H1 (cell line): Measurements from ENCODE around the gene ATP7B. TPM values are rescaled to one million over a fixed set of nuclear protein-coding genes. Genes with fewer than 3 reads are reported as not detected.

Experiments
- CTCF ChIA-PET: fragments of 300-600 bp; sonication (Branson Sonifier 250); formaldehyde crosslinking; loops from one replicate; lab custom pipeline; 2021; ENCODE audit not compliant: partially characterized antibody; lab: Charles Lee
- POLR2A ChIA-PET: fragments of 300-600 bp; sonication (Branson Sonifier 250); formaldehyde crosslinking; loops from one replicate; lab custom pipeline; 2021; ENCODE audit warnings: inconsistent platforms; ENCODE audit not compliant: partially characterized antibody; lab: Charles Lee
- DNase-seq, 2 experiments: peaks; one replicate each; pipeline versions ENCODE4 v3.0.0 to v3.0.0-alpha.2; 2010 to 2022; ENCODE audit warnings: low spot score in 2 of 2, low read depth in 1 of 2, mixed read lengths in 1 of 2
- FAIRE-seq: peaks from 2 replicates; lab custom pipeline; 2011; peaks lifted over from hg19 to GRCh38; lab: Jason Lieb, UNC
- H2AFZ ChIP-seq: 2 replicates; pipeline ENCODE4 v1.8.1; 2012; ENCODE audit warnings: low read length, inconsistent platforms
- H2AK5ac ChIP-seq: 2 replicates; pipeline ENCODE4 v1.6.1; 2013; ENCODE audit warnings: low read depth, low read length
- H2BK120ac ChIP-seq: replicated peaks from 2 replicates; pipeline ENCODE3; 2013; ENCODE audit warnings: low read depth, low read length, inconsistent platforms
- H2BK12ac ChIP-seq: 2 replicates; pipeline ENCODE4 v1.6.1; 2013; ENCODE audit warnings: low read depth, low read length
- H2BK15ac ChIP-seq: 2 replicates; pipeline ENCODE4 v1.6.1; 2013; ENCODE audit warnings: low read length
- H2BK20ac ChIP-seq: 2 replicates; pipeline ENCODE4 v1.6.1; 2013; ENCODE audit warnings: low read length
- H2BK5ac ChIP-seq: 2 replicates; pipeline ENCODE4 v1.6.1; 2013; ENCODE audit warnings: low read depth, low read length
- H3K14ac ChIP-seq: 2 replicates; pipeline ENCODE4 v1.6.1; 2013; ENCODE audit warnings: inconsistent platforms; ENCODE audit not compliant: insufficient read length
- H3K18ac ChIP-seq: 2 replicates; pipeline ENCODE4 v1.6.1; 2013; ENCODE audit warnings: low read length; ENCODE audit errors: extremely low read depth
- H3K23ac ChIP-seq: 2 replicates; pipeline ENCODE4 v1.6.1; 2013; ENCODE audit warnings: inconsistent platforms; ENCODE audit not compliant: insufficient read length
- H3K23me2 ChIP-seq: 2 replicates; pipeline ENCODE4 v1.6.1; 2013; ENCODE audit warnings: low read depth, low read length
- H3K27ac ChIP-seq: 2 replicates; pipeline ENCODE4 v1.6.1; 2011; ENCODE audit warnings: low read depth, low read length, inconsistent platforms
- H3K27me3 ChIP-seq, 4 experiments: replicated peaks in 1 of 4; 1 replicate in 1 of 4; 2 replicates in 3 of 4; pipeline versions ENCODE4 v1.6.1 to v1.8.1; 2011 to 2013; ENCODE audit warnings: low read length in 3 of 4, mild to moderate bottlenecking in 3 of 4, inconsistent platforms in 2 of 4, mixed read lengths in 2 of 4, moderate library complexity in 1 of 4; ENCODE audit not compliant: control insufficient read depth in 3 of 4, insufficient read depth in 3 of 4; ENCODE audit errors: extremely low read depth in 1 of 4
- H3K36me3 ChIP-seq, 4 experiments: 2 replicates each; pipeline versions ENCODE4 v1.6.1 to v1.8.1; 2011 to 2013; ENCODE audit warnings: mild to moderate bottlenecking in 4 of 4, low read length in 3 of 4, moderate library complexity in 2 of 4, control low read depth in 1 of 4, inconsistent platforms in 1 of 4; ENCODE audit not compliant: insufficient read depth in 4 of 4, control insufficient read depth in 2 of 4
- H3K4ac ChIP-seq: replicated peaks from 2 replicates; pipeline ENCODE3; 2013; ENCODE audit warnings: low read length, low read depth, mixed read lengths, inconsistent platforms; ENCODE audit not compliant: insufficient read length
- H3K4me1 ChIP-seq, 4 experiments: replicated peaks in 1 of 4; 1 replicate in 1 of 4; 2 replicates in 3 of 4; pipeline versions ENCODE4 v1.6.1 to v1.8.1; 2011 to 2013; ENCODE audit warnings: low read length in 3 of 4, inconsistent platforms in 2 of 4, mixed read lengths in 1 of 4; ENCODE audit not compliant: insufficient read depth in 4 of 4, control insufficient read depth in 3 of 4
- H3K4me2 ChIP-seq, 2 experiments: 2 replicates each; pipeline versions ENCODE4 v1.6.1 to v1.8.1; 2011 to 2013; ENCODE audit warnings: low read depth in 2 of 2, low read length in 2 of 2, control low read depth in 1 of 2, inconsistent platforms in 1 of 2, mild to moderate bottlenecking in 1 of 2; ENCODE audit not compliant: insufficient read depth in 1 of 2
- H3K4me3 ChIP-seq, 4 experiments: fragments of 200-600, 300-600 bp in 1 of 4; sonication (generic), shearing (Covaris generic), sonication (Bioruptor Twin) in 1 of 4; 2 replicates each; pipeline versions ENCODE4 v1.5.1 to v1.8.1; 2011 to 2016; ENCODE audit warnings: low read length in 4 of 4, low read depth in 3 of 4, control low read depth in 2 of 4, inconsistent platforms in 2 of 4, mild to moderate bottlenecking in 2 of 4, mixed read lengths in 1 of 4, moderate library complexity in 1 of 4; ENCODE audit not compliant: insufficient read depth in 2 of 4; ENCODE audit errors: extremely low read depth in 1 of 4
- H3K56ac ChIP-seq: replicated peaks from 2 replicates; pipeline ENCODE3; 2013; ENCODE audit warnings: low read depth, mild to moderate bottlenecking, mixed read lengths, low read length, inconsistent platforms; ENCODE audit not compliant: insufficient read length
- H3K79me1 ChIP-seq: 2 replicates; pipeline ENCODE4 v1.6.1; 2013; ENCODE audit warnings: low read depth, low read length, control low read depth
- H3K79me2 ChIP-seq, 2 experiments: 2 replicates each; pipeline versions ENCODE4 v1.6.1 to v1.8.1; 2012 to 2013; ENCODE audit warnings: low read length in 2 of 2, mild to moderate bottlenecking in 2 of 2, inconsistent platforms in 1 of 2; ENCODE audit not compliant: insufficient read depth in 2 of 2, control insufficient read depth in 1 of 2
- H3K9ac ChIP-seq, 4 experiments: replicated peaks in 1 of 4; 1 replicate in 1 of 4; 2 replicates in 3 of 4; pipeline versions ENCODE4 v1.6.1 to v1.8.1; 2011 to 2013; ENCODE audit warnings: low read depth in 3 of 4, low read length in 3 of 4, control low read depth in 2 of 4, mild to moderate bottlenecking in 2 of 4, moderate library complexity in 2 of 4, inconsistent platforms in 1 of 4; ENCODE audit errors: extremely low read depth in 1 of 4
- H3K9me3 ChIP-seq, 2 experiments: 2 replicates each; pipeline versions ENCODE4 v1.6.1 to v1.8.1; 2012 to 2013; ENCODE audit warnings: mild to moderate bottlenecking in 2 of 2, moderate library complexity in 2 of 2, control low read depth in 1 of 2, inconsistent platforms in 1 of 2, low read depth in 1 of 2, low read length in 1 of 2, mixed read lengths in 1 of 2; ENCODE audit not compliant: insufficient read depth in 2 of 2
- H4K20me1 ChIP-seq, 2 experiments: replicated peaks in 1 of 2; 2 replicates each; pipeline versions ENCODE3 to v1.8.1; 2011 to 2013; ENCODE audit warnings: inconsistent platforms in 2 of 2, low read length in 2 of 2, mild to moderate bottlenecking in 1 of 2; ENCODE audit not compliant: insufficient read depth in 2 of 2, control insufficient read depth in 1 of 2
- H4K5ac ChIP-seq: 2 replicates; pipeline ENCODE4 v1.6.1; 2013; ENCODE audit warnings: low read length, low read depth, mixed read lengths, inconsistent platforms; ENCODE audit not compliant: insufficient read length
- H4K8ac ChIP-seq: 2 replicates; pipeline ENCODE4 v1.8.0; 2013; ENCODE audit warnings: mild to moderate bottlenecking, moderate library complexity, low read length, inconsistent platforms; ENCODE audit not compliant: insufficient read depth; ENCODE audit errors: extremely low read depth
- H4K91ac ChIP-seq: replicated peaks from 2 replicates; pipeline ENCODE3; 2013; ENCODE audit warnings: low read length, mixed read lengths, inconsistent platforms; ENCODE audit not compliant: insufficient read length
- BACH1 ChIP-seq: IDR thresholded peaks from 2 replicates; pipeline ENCODE4 v1.6.1; 2012; ENCODE audit warnings: low read length, improper control_type of control experiment
- BCL11A ChIP-seq, 2 experiments: IDR thresholded peaks; one replicate each; pipeline ENCODE4 v1.6.1; 2011; ENCODE audit warnings: low read depth in 2 of 2, low read length in 2 of 2, mild to moderate bottlenecking in 2 of 2
- CHD2 ChIP-seq: IDR thresholded peaks from 2 replicates; pipeline ENCODE4 v1.6.1; 2012; ENCODE audit warnings: low read length, improper control_type of control experiment
- CREB1 ChIP-seq: IDR thresholded peaks from 2 replicates; pipeline ENCODE4 v1.6.1; 2012; ENCODE audit warnings: inconsistent platforms
- GABPA ChIP-seq: IDR thresholded peaks from 2 replicates; pipeline ENCODE4 v1.6.1; 2011; ENCODE audit warnings: mild to moderate bottlenecking, low read length, moderate library complexity, borderline replicate concordance; ENCODE audit not compliant: insufficient read depth
- KDM4A ChIP-seq: IDR thresholded peaks from one replicate; pipeline ENCODE4 v1.7.1; 2012; ENCODE audit warnings: low read depth, mild to moderate bottlenecking, moderate library complexity, low read length, inconsistent platforms; ENCODE audit not compliant: severe bottlenecking
- POLR2AphosphoS5 ChIP-seq: IDR thresholded peaks from 2 replicates; pipeline ENCODE4 v1.6.1; 2011; ENCODE audit warnings: low read depth, low read length
- RAD21 ChIP-seq, 2 experiments: IDR thresholded peaks in 1 of 2; conservative IDR thresholded peaks in 1 of 2; 2 replicates each; pipeline ENCODE4 v1.6.1; 2011; ENCODE audit warnings: low read depth in 2 of 2, low read length in 2 of 2, improper control_type of control experiment in 1 of 2, inconsistent platforms in 1 of 2, mild to moderate bottlenecking in 1 of 2, moderate library complexity in 1 of 2
- RNF2 ChIP-seq: fragments of 200-900, 300-1000 bp; sonication (generic); IDR thresholded peaks from 2 replicates; pipeline ENCODE4 v1.7.1; 2016; ENCODE audit warnings: borderline replicate concordance, low read depth, mild to moderate bottlenecking, antibody characterized with exemption, low read length; ENCODE audit not compliant: poor library complexity, severe bottlenecking; ENCODE audit errors: missing control alignments
- SIN3A ChIP-seq, 2 experiments: IDR thresholded peaks in 1 of 2; conservative IDR thresholded peaks in 1 of 2; 2 replicates each; pipeline ENCODE4 v1.6.1; 2011 to 2012; ENCODE audit warnings: low read length in 2 of 2, improper control_type of control experiment in 1 of 2, low read depth in 1 of 2, mild to moderate bottlenecking in 1 of 2
- SUZ12 ChIP-seq: fragments of 200-600 bp; sonication (generic); IDR thresholded peaks from 2 replicates; pipeline ENCODE4 v1.6.1; 2012; ENCODE audit warnings: mild to moderate bottlenecking, inconsistent platforms, low read length, moderate library complexity, mixed read lengths
- TAF1 ChIP-seq: IDR thresholded peaks from 2 replicates; pipeline ENCODE4 v1.6.1; 2011; ENCODE audit warnings: mild to moderate bottlenecking, low read depth, low read length
- WGBS, 2 experiments: shearing (Covaris generic) in 1 of 2; methylation state at CpG; one replicate each; pipeline versions ENCODE4 v1.1.6 to v1.1.7; 2013 to 2015; ENCODE audit warnings: low lambda C conversion rate in 2 of 2, mixed read lengths in 2 of 2, inconsistent platforms in 1 of 2, low coverage in 1 of 2, missing lambda C conversion rate in 1 of 2; ENCODE audit not compliant: insufficient replicate concordance in 2 of 2, insufficient coverage in 1 of 2, insufficient read length in 1 of 2; ENCODE audit errors: extremely low coverage in 1 of 2, missing lambda C conversion rate in 1 of 2; 5-methylcytosine and 5-hydroxymethylcytosine counted together
- polyA plus RNA-seq, 7 experiments: library from polyadenylated mRNA; depleted of rRNA in 3 of 7; stranded (reverse) in 5 of 7; unstranded in 2 of 7; fragments of >200 nt in 5 of 7; fragments of 200-250 nt in 2 of 7; gene quantifications; 1 replicate in 5 of 7; 2 replicates in 1 of 7; 4 replicates in 1 of 7; pipeline versions ENCODE4 v1.2.1 to v1.2.3, GENCODE V29; 2011 to 2013; ENCODE audit warnings: missing spikeins in 2 of 7, mixed read lengths in 2 of 7
- total RNA-seq: library from RNA; stranded (reverse); fragmentation: NEBNext Ultra II Directional; extraction: Animal tissue kit (Norgen Biotek cat#: 25700); gene quantifications from 2 replicates; pipeline ENCODE4 v1.2.1, GENCODE V29; 2021

Gene ATP7B
- total and polyA plus RNA-seq, 2 of the 8 experiments (the other 6 are each of a cell fraction or from before 2014, with no cell fraction given) = 4.1 to 9.2 TPM

DNA sequence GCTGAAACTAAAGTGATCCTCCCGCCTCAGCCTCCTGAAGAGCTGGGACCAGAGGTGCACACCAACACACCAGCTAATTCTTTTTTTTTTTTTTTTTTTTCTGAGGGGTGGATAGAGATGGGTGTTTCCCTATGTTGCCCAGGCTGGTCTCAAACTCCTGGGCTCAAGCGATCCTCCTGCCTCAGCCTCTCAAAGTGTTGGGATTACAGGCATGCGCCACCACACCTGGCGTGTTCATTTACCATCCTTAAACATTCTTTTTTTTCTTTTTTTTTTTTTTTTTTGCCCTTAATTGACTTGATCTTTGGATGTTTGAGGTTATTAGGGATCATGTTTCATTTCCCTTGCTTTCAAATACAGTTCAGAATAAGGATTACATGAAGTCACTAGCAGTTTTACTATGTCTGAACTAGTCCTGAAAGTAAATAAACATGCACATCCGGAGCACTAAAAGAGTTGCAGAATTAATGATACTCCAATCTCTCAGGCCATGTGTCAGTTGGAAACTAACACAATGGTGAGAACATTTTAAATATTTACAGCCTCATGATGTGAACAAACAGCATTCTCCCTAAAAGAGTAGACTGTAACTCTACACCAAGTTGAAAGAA lies 23.5 kb upstream of the ATP7B start:
- Histone ChIP-seq H3K79me1 (no peaks in the 10 kb centered on the region), H4K8ac (no peak overlapping the region), H3K56ac (no peak overlapping the region), H3K4me3 (no peak overlapping the region), H2BK120ac (no peak overlapping the region), H3K14ac (no peak overlapping the region), H4K91ac (no peak overlapping the region), H2AK5ac (no peak overlapping the region), H3K4me1 (no peaks in the 10 kb centered on the region), H3K9ac (no peak overlapping the region), H3K18ac (no peak overlapping the region), H3K27ac (no peak overlapping the region), H2AFZ (no peak overlapping the region), H4K20me1 (no peaks in the 10 kb centered on the region), H3K23me2 (no peaks in the 10 kb centered on the region), H3K23ac (no peak overlapping the region), H3K27me3 (no peaks in the 10 kb centered on the region), H3K4me2 (no peak overlapping the region), H2BK5ac (no peak overlapping the region), H3K9me3 (peaks cover 4 to 6% of the 10 kb centered on the region in 2 experiments; a peak in 2 of 4 replicates), H3K36me3 (peaks cover 0 to 4% (median 1%) of the 10 kb centered on the region in 4 experiments; a peak in 2 of 8 replicates), H3K4ac (no peak overlapping the region), H4K5ac (no peak overlapping the region), H3K79me2 (no peaks in the 10 kb centered on the region), H2BK12ac (no peak overlapping the region), H2BK20ac (no peak overlapping the region), H2BK15ac (no peak overlapping the region)
- ChIA-PET CTCF (interaction anchor here (1.3 kb wide), 1 partner anchor 14 kb away, joined by 3 read pairs; no protein-coding TSS in a partner anchor), POLR2A (interaction anchor here (0.6 to 1.6 kb wide), 3 partner anchors 22 to 281 kb away, joined by 3 to 5 read pairs (median 3); partner anchors contain the start of gene ALG11)
- 95% methylated on average over 2 of the region's 5 CpGs; no CpG with 5 or more reads in 1 of the 2 experiments for WGBS, 2 experiments
- FAIRE-seq (no peak), DNase-seq (no peak)
- no peak for TF ChIP-seq CHD2
- no peak for TF ChIP-seq BACH1
- no peak for TF ChIP-seq SUZ12
- no peak for TF ChIP-seq RAD21 (IDR thresholded peaks at IDR 0.05 in 1 of 2, conservative IDR thresholded peaks at IDR 0.05 in 1 of 2; ENCODE audit: low read depth in 2 of 2, low read length in 2 of 2)
- TF ChIP-seq POLR2AphosphoS5 = no peak
- no peak for TF ChIP-seq GABPA
- TF ChIP-seq SIN3A (conservative IDR thresholded peaks at IDR 0.05 in 1 of 2, IDR thresholded peaks at IDR 0.05 in 1 of 2; ENCODE audit: low read depth in 1 of 2, low read length in 2 of 2) = no peak
- no peak for TF ChIP-seq CREB1
- TF ChIP-seq TAF1 = no peak
- TF ChIP-seq RNF2 = no peak
- no peak for TF ChIP-seq KDM4A
- TF ChIP-seq BCL11A (IDR thresholded peaks at IDR 0.05; ENCODE audit: low read depth in 2 of 2, low read length in 2 of 2) = no peak
